Measurements from ENCODE around the gene USP43.

The USP43 gene

GRCh38 chr17:9700136-9700535, 54.8 kb downstream of the USP43 start:
- H3K4me3 ChIP-seq (ENCODE audit: low read depth, low read length), result no peak overlapping the region
- POLR2A ChIA-PET, result no interaction called here
- H3K4me1 ChIP-seq (ENCODE audit: control insufficient read depth, insufficient read depth, low read length), result no peaks in the 10 kb centered on the region
- H3K9me3 ChIP-seq (ENCODE audit: control insufficient read depth, insufficient read depth, low read depth, low read length), result no peaks in the 10 kb centered on the region
- CTCF ChIA-PET, result interaction anchor here (0.7 to 2.3 kb wide), 4 partner anchors 26 to 877 kb away, joined by 3 to 8 read pairs (median 4); no protein-coding TSS in a partner anchor
- TF ChIP-seq ZNF155 (tag by site-specific recombination; IDR thresholded peaks at IDR 0.05) (no peak), ZNF580 (tag by site-specific recombination; IDR thresholded peaks at IDR 0.05) (no peak), ZNF585B (tag by site-specific recombination; IDR thresholded peaks at IDR 0.05) (no peak), PRDM1 (tag by site-specific recombination; IDR thresholded peaks at IDR 0.05) (no peak), MEIS1 (CRISPR knock-in tag; IDR thresholded peaks at IDR 0.05; ENCODE audit: borderline replicate concordance) (no peak)
- no peak overlapping the region for H3K27ac ChIP-seq (ENCODE audit: extremely low read depth, low read depth, low read length)
- H3K36me3 ChIP-seq (ENCODE audit: control insufficient read depth in 2 of 2, insufficient read depth in 1 of 2, low read length in 2 of 2), result peaks cover 3 to 24% of the 10 kb centered on the region in 2 experiments; a peak in 2 of 3 replicates

DNA sequence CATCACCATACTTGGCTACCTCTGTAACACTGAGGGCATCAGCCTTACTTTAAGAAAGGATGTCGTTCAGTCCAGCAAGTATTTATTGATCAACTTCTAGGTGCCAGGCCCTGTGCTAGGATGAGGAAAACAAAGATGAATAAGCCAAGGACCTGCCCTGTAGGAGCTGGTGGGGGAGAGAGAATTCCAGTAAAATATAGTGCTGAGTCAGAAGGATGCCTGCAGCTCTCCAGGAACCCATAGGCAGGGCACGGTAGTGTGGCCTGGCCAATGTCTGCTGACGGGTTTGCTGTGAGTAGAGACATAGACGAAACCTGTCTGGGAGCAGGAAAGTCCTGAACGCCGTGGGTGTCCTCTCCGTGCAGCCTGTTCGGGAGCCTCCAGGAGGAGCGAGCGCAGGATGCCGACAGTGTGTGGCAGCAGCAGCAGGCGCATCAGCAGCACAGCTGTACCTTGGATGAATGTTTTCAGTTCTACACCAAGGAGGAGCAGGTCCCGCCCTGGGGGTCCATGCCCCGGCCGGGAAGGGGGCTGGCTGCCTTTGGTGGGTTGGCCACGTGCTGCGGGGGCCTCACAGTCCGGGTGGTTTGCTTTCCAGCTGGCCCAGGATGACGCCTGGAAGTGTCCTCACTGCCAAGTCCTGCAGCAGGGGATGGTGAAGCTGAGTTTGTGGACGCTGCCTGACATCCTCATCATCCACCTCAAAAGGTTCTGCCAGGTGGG, 55.6 kb downstream of the USP43 start:
- peaks cover 0 to 19% of the 10 kb centered on the region in 2 experiments; a peak in 2 of 3 replicates for H3K36me3 ChIP-seq (ENCODE audit: control insufficient read depth in 2 of 2, insufficient read depth in 1 of 2, low read length in 2 of 2)
- H3K9me3 ChIP-seq (ENCODE audit: control insufficient read depth, insufficient read depth, low read depth, low read length), result no peaks in the 10 kb centered on the region
- no peak overlapping the region for H3K27ac ChIP-seq (ENCODE audit: extremely low read depth, low read depth, low read length)
- POLR2A ChIA-PET, result no interaction called here
- no peaks in the 10 kb centered on the region for H3K4me1 ChIP-seq (ENCODE audit: control insufficient read depth, insufficient read depth, low read length)
- no peak overlapping the region for H3K4me3 ChIP-seq (ENCODE audit: low read depth, low read length)
- TF ChIP-seq ZNF777 (tag by site-specific recombination; IDR thresholded peaks at IDR 0.05; ENCODE audit: borderline replicate concordance), result no peak
- 0 out of 2 replicates have a peak, but pooled peaks have one; percentile 27 for TF ChIP-seq ZNF600 (tag by site-specific recombination; IDR thresholded peaks at IDR 0.05)
- TF ChIP-seq KLF10 (tag by site-specific recombination; IDR thresholded peaks at IDR 0.05), result no peak
- CTCF ChIA-PET, result interaction anchor here (1.7 kb wide), 1 partner anchor 27 kb away, joined by 4 read pairs; no protein-coding TSS in a partner anchor

DNA sequence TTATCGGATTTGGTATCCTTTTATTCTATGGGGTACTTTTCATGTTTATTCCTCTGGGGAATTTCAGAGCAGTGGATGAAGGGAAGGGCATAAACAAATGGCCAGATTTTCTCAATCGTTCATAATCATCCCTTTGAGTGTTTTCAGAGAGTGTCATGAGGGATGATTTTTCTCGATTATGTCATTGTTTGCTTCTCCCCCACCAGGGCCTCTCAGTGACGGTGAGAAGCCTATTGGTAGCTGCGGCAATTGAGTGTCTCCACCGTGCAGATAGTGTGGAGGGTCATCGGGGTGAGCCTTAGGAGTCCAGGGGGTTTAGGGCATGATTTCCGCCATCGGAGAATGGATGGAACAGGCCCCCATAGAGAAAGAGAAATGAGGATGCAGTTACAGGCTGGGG, 57.2 kb downstream of the USP43 start:
- TF ChIP-seq ZNF670 (tag by site-specific recombination; IDR thresholded peaks at IDR 0.05; ENCODE audit: low read depth), result no peak
- no peak for TF ChIP-seq ZNF549 (tag by site-specific recombination; IDR thresholded peaks at IDR 0.05)
- TF ChIP-seq, protein P1, sequence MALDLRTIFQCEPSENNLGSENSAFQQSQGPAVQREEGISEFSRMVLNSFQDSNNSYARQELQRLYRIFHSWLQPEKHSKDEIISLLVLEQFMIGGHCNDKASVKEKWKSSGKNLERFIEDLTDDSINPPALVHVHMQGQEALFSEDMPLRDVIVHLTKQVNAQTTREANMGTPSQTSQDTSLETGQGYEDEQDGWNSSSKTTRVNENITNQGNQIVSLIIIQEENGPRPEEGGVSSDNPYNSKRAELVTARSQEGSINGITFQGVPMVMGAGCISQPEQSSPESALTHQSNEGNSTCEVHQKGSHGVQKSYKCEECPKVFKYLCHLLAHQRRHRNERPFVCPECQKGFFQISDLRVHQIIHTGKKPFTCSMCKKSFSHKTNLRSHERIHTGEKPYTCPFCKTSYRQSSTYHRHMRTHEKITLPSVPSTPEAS (tag by site-specific recombination; IDR thresholded peaks at IDR 0.05), result no peak
- no peak for TF ChIP-seq ZNF610 (tag by site-specific recombination; IDR thresholded peaks at IDR 0.05; ENCODE audit: borderline replicate concordance)
- TF ChIP-seq ZBTB26 (tag by site-specific recombination; optimal IDR thresholded peaks at IDR 0.05), result no peak
- no peak for TF ChIP-seq ZNF174 (tag by site-specific recombination; IDR thresholded peaks at IDR 0.05)
- TF ChIP-seq MYNN (tag by site-specific recombination; IDR thresholded peaks at IDR 0.05; ENCODE audit: borderline replicate concordance), result no peak
- no peak for TF ChIP-seq ZBTB1 (tag by site-specific recombination; IDR thresholded peaks at IDR 0.05)
- TF ChIP-seq ZNF184 (tag by site-specific recombination; IDR thresholded peaks at IDR 0.05), result no peak
- POLR2A ChIA-PET, result no interaction called here
- Histone ChIP-seq H3K4me1 (ENCODE audit: control insufficient read depth, insufficient read depth, low read length) (no peaks in the 10 kb centered on the region), H3K4me3 (ENCODE audit: low read depth, low read length) (no peak overlapping the region), H3K9me3 (ENCODE audit: control insufficient read depth, insufficient read depth, low read depth, low read length) (no peaks in the 10 kb centered on the region), H3K27ac (ENCODE audit: extremely low read depth, low read depth, low read length) (no peak overlapping the region), H3K36me3 (ENCODE audit: control insufficient read depth in 2 of 2, insufficient read depth in 1 of 2, low read length in 2 of 2) (peaks cover 0 to 14% of the 10 kb centered on the region in 2 experiments; a peak in 2 of 3 replicates)
- CTCF ChIA-PET, result no interaction called here

Measured in HEK293 (cell line).